ENCODE data around the gene FHIT.

GRCh38 chr3:60884005-60884404 lies 367.2 kb downstream of the FHIT start:
- TF ChIP-seq CTCF (IDR thresholded peaks at IDR 0.05) (no peak), POLR2A (IDR thresholded peaks at IDR 0.05) (no peak)

Measured in ovary (tissue), 3 donors.